Measurements from ENCODE around the gene TIMM10B.
"Not testable (repeated sequence)": the region's sequence is repeated elsewhere in the genome, so short reads cannot be mapped to it uniquely, and the experiment has no call there.

TIMM10B gene

DNA sequence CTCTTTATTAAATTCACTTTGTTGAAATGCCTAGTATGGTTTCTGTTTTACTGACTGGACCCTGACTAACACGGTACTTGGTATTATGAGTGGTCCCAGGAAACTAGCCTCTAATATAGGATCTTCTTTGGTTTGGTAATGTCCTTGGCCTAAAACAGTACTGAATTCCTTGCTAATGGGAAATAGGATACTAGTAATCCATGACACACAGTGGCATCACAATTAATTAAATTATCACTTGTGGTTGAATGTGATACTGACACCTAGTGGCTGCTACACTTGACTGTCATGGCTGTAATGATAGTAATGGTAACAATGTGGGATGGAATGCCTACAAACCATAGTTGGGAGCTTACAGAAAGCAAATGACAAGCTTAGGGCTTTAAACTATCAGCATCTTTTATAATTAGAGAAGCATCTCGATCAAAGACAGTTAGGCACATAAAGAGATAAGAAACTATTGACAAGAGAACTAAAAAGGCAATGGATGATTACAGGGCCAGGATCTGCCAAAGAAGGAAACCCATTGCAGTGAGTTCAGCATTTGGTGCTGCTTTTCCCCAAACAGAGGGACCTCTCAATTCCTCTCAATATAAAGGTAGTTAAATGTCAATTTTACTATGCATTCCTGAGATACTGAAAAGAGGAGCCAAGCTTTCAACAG lies 24.4 kb downstream of the TIMM10B start:
- no peak for DNase-seq (ENCODE audit: low read depth, low spot score)

- no peak for DNase-seq (ENCODE audit: low read depth, low spot score)
Measured at GRCh38 chr11:6516865-6517264, 35.6 kb downstream of the TIMM10B start.

GRCh38 chr11:6520265-6520664 lies 39.0 kb downstream of the TIMM10B start:
- no peak for DNase-seq (ENCODE audit: low read depth, low spot score)

DNA sequence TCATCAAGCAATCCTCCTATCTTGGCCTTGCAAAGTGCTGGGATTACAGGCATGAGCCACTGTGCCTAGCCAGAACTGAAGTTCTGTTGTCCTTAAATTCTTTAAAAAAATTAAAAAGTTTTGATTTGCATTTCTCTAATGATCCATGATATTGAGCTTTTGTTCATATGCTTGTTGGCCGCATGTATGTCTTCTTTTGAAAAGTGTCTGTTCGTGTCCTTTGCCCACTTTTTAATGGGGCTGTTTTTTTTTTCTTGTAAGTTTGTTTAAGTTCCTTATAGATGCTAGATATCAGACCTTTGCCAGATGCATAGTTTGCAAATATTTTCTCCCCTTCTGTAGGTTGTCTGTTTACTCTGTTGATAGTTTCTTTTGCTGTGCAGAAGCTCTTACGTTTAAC lies 40.6 kb downstream of the TIMM10B start:
- not testable (repeated sequence) for DNase-seq (ENCODE audit: low read depth, low spot score)

- no peak for DNase-seq (ENCODE audit: low read depth, low spot score)
Measured at GRCh38 chr11:6523253-6523652, 42.0 kb downstream of the TIMM10B start.

DNA sequence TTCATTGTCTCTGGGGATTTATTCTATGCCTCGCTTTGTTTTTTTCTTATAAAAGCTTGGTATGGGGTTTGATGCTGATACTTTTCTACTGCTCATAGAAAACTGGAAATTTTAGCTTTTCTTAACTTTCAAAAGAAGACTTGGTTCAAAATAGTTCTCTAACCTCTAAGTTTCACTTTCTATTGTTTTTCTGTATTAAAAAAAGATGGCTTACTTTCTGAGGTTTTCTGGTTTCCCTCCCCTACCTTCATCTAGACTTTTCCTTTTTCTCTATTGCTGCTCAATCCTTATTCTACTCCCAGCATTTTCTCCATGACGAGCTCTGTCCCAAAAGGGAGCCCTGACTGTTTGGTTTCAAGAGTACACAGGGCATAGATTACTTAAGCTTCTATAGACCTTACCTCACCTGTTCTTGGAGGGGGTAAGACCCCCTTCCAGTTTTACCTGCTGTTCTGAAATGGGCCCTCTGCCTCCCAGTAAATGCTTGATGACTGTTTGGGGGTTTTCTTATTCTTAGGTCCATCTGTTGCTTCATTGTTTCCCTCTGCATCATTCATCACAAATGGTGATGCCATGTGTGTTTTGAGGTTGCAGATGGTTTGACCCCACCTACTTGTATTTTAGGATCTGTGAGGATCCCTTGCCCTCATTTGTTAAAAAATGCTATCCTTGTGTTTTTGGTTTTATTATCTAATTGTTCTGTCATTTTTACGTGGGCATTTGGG lies 45.3 kb downstream of the TIMM10B start:
- no peak for DNase-seq (ENCODE audit: low read depth, low spot score)

DNA sequence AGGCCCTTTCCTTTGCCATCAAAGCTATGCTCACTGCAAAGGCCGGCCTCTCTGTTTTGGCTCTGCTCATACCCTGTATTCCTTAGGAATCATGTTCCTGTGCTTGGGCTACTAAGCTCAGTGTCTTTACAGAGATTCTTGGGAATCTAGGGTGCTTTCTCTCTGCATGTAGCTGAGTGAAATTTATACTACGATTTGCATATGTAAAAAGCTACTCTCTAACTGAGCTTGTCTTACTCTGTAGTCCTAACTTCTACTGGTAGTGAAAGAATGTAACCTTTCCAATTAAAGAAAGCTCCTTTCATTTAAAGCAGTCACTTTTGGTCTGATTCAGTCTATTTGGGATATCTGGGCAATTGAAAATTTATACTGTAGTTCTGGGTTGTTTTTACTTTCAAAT lies 48.0 kb downstream of the TIMM10B start:
- no peak for DNase-seq (ENCODE audit: low read depth, low spot score)

DNA sequence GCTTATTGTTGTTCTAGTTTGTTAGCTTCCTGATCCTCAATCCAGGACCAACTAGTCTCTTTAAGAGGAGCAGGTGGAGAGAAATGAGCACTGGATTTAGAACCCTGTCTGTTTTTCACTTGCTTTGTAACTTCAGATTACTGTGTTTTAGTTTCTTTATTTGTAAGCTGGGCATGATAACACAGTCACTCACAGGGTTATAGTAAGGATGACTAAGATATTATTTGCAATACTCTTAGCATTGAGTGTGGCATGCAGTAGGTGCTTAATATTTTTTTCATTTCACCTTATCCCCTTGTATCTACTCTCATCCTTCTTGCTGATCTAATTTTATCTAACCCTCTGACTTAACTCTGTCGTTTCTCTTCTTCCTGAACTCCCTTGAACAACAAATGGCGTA lies 49.5 kb downstream of the TIMM10B start:
- no peak for DNase-seq (ENCODE audit: low read depth, low spot score)

DNA sequence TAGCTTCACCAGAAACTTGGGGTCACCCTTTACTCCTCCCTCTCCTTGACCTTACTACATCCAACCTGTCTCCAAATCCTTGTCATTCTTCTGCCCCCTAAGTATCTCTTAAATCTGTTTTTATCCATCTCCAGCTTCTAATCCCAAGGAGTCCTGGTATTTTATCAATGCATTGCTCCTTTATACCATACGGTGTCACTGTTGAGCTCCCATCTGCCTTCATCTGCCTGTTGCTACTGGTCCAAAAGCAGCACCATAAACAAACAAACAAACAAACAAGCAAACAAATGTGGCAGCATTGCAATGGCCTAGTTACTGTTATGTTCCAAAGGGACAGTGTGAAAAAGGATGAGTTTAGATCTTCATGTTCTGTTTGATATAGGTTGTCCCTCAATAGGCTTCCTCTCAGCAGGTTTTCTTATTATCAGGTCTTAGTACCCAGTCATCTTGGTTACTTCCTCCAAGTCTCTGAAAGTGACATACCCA lies 50.0 kb downstream of the TIMM10B start:
- no peak for DNase-seq (ENCODE audit: low read depth, low spot score)

Measured in activated CD4-positive, CD25-positive, alpha-beta regulatory T cell treated with anti-CD3 and anti-CD28 coated beads, Interleukin-2, amount 50 U/mL, for 16 hours (primary cell).